ENCODE data around the gene ASTN2.

The ASTN2 gene

GRCh38 chr9:117096138-117096537, 318.7 kb downstream of the ASTN2 start:
- H3K27ac ChIP-seq = no peak overlapping the region
- no peak for TF ChIP-seq CTCF (conservative IDR thresholded peaks at IDR 0.05)
- no peak for TF ChIP-seq ZFX (IDR thresholded peaks at IDR 0.05)

- TF ChIP-seq ZFX (IDR thresholded peaks at IDR 0.05) (no peak), CTCF (conservative IDR thresholded peaks at IDR 0.05) (no peak)
- H3K27ac ChIP-seq = no peak overlapping the region
Observed at GRCh38 chr9:117095081-117095480, 319.8 kb downstream of the ASTN2 start.

GRCh38 chr9:117093891-117094844, 320.7 kb downstream of the ASTN2 start:
- H3K27ac ChIP-seq = no peak overlapping the region
- TF ChIP-seq ZFX (IDR thresholded peaks at IDR 0.05) (no peak), CTCF (conservative IDR thresholded peaks at IDR 0.05) (no peak)

GRCh38 chr9:117092582-117092981, 322.3 kb downstream of the ASTN2 start:
- TF ChIP-seq ZFX (IDR thresholded peaks at IDR 0.05) (no peak), CTCF (conservative IDR thresholded peaks at IDR 0.05) (no peak)
- no peak overlapping the region for H3K27ac ChIP-seq

GRCh38 chr9:117091529-117091928, 323.3 kb downstream of the ASTN2 start:
- TF ChIP-seq CTCF (conservative IDR thresholded peaks at IDR 0.05) = no peak
- TF ChIP-seq ZFX (IDR thresholded peaks at IDR 0.05) = no peak
- no peak overlapping the region for H3K27ac ChIP-seq

GRCh38 chr9:117088786-117089185, 326.1 kb downstream of the ASTN2 start:
- TF ChIP-seq ZFX (IDR thresholded peaks at IDR 0.05) (no peak), CTCF (conservative IDR thresholded peaks at IDR 0.05) (no peak)
- H3K27ac ChIP-seq = no peak overlapping the region

- no peak overlapping the region for H3K27ac ChIP-seq
- no peak for TF ChIP-seq CTCF (conservative IDR thresholded peaks at IDR 0.05)
- TF ChIP-seq ZFX (IDR thresholded peaks at IDR 0.05) = no peak
Observed at GRCh38 chr9:117088140-117088539, 326.7 kb downstream of the ASTN2 start.
